Iris pigment epithelial cell (primary cell): ENCODE data around the gene ZC3H11A.

Source experiments
- DNase-seq: peaks from one replicate; pipeline ENCODE4 v3.0.0-alpha.2; 2011; ENCODE audit warnings: low read depth

The ZC3H11A gene

DNA sequence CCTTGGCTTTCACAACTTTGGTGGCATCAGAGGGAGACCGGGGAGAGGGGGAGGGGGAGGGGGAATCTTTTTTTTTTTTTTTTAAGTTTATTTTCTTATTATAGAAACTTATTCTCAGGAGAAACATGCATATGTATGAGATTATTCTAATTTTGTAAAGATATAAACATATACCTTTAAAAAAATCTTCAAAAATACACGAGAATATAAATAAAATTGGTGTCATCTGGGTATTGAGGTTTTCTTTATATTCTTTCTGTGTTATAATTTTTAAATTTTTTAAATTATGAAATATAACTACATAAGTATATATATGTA lies 47.1 kb downstream of the ZC3H11A start:
- no peak for DNase-seq

DNA sequence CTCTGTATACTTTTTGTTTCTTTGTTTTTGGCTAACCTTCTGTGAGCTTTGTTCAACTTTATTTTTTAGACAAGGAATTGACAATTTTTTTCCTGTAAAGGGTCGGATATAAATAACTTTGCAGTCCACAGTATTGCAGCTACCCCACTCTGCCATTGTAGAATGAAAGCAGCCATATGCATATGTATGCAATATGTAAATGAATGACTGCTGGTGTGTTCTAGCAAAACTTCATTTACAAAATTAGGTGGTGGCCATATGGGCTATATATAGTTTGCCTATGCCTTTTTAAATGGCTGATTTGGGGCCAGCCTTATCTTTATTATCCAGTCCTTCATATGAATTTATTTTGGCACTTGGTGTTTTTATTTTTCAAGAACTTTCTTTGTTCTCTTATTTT lies 48.0 kb downstream of the ZC3H11A start:
- no peak for DNase-seq
